H1 (cell line): ENCODE data around the gene C11orf54. TPM values are rescaled to one million over a fixed set of nuclear protein-coding genes. Genes with fewer than 3 reads are reported as not detected.

Source experiments
- POLR2A ChIP-seq, 2 experiments: IDR thresholded peaks; 1 replicate in 1 of 2; 2 replicates in 1 of 2; pipeline ENCODE4 v1.6.1; 2011; ENCODE audit warnings: low read depth in 2 of 2, low read length in 2 of 2, mild to moderate bottlenecking in 2 of 2; ENCODE audit errors: control extremely low read depth in 1 of 2
- polyA plus RNA-seq, 7 experiments: library from polyadenylated mRNA; depleted of rRNA in 3 of 7; stranded (reverse) in 5 of 7; unstranded in 2 of 7; fragments of >200 nt in 5 of 7; fragments of 200-250 nt in 2 of 7; gene quantifications; 1 replicate in 5 of 7; 2 replicates in 1 of 7; 4 replicates in 1 of 7; pipeline versions ENCODE4 v1.2.1 to v1.2.3, GENCODE V29; 2011 to 2013; ENCODE audit warnings: missing spikeins in 2 of 7, mixed read lengths in 2 of 7
- total RNA-seq: library from RNA; stranded (reverse); fragmentation: NEBNext Ultra II Directional; extraction: Animal tissue kit (Norgen Biotek cat#: 25700); gene quantifications from 2 replicates; pipeline ENCODE4 v1.2.1, GENCODE V29; 2021
- TF ChIP-seq, protein P1 (sequence below): fragments of 300-600 bp; sonication (generic); IDR thresholded peaks from 2 replicates; pipeline ENCODE4 v1.7.1; 2012; ENCODE audit warnings: low read length, moderate library complexity, mild to moderate bottlenecking, inconsistent platforms; ENCODE audit not compliant: insufficient replicate concordance

The C11orf54 gene
- total and polyA plus RNA-seq, 2 of the 8 experiments (the other 6 are each of a cell fraction or from before 2014, with no cell fraction given) = 14.7 to 24.5 TPM

DNA sequence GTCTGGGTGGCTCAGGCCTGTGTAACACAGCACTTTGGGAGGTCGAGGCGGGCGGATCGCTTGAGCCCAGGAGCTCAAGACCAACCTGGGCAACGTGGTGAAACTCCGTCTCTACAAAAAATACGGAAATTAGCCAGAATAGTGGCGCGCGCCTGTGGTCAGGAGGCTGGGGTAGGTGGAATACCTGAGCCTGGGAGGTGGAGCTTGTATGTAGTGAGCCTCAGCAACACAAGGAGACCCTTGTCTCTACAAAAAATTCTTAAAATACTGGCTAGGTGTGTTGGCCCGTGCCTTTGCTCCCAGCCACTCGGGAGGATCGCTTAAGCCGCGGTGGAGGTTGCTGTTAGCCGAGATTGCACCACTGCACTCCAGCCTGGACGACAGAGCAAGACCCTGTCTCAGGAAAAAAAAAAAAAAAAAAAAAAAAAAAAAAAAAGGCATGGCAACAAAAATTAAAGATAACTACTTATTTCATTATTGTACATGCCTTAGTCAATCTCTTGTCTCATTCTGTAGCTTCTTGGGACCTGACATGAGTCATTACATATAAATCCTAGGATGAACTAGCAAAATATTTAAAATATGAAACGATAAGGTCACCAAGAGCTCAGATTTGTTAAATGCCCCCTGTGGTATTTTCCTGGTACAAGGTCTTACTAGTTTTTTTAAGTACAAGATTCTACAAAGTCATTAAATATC lies 1.3 kb upstream of the C11orf54 start (continued):
- TF ChIP-seq, protein P1, sequence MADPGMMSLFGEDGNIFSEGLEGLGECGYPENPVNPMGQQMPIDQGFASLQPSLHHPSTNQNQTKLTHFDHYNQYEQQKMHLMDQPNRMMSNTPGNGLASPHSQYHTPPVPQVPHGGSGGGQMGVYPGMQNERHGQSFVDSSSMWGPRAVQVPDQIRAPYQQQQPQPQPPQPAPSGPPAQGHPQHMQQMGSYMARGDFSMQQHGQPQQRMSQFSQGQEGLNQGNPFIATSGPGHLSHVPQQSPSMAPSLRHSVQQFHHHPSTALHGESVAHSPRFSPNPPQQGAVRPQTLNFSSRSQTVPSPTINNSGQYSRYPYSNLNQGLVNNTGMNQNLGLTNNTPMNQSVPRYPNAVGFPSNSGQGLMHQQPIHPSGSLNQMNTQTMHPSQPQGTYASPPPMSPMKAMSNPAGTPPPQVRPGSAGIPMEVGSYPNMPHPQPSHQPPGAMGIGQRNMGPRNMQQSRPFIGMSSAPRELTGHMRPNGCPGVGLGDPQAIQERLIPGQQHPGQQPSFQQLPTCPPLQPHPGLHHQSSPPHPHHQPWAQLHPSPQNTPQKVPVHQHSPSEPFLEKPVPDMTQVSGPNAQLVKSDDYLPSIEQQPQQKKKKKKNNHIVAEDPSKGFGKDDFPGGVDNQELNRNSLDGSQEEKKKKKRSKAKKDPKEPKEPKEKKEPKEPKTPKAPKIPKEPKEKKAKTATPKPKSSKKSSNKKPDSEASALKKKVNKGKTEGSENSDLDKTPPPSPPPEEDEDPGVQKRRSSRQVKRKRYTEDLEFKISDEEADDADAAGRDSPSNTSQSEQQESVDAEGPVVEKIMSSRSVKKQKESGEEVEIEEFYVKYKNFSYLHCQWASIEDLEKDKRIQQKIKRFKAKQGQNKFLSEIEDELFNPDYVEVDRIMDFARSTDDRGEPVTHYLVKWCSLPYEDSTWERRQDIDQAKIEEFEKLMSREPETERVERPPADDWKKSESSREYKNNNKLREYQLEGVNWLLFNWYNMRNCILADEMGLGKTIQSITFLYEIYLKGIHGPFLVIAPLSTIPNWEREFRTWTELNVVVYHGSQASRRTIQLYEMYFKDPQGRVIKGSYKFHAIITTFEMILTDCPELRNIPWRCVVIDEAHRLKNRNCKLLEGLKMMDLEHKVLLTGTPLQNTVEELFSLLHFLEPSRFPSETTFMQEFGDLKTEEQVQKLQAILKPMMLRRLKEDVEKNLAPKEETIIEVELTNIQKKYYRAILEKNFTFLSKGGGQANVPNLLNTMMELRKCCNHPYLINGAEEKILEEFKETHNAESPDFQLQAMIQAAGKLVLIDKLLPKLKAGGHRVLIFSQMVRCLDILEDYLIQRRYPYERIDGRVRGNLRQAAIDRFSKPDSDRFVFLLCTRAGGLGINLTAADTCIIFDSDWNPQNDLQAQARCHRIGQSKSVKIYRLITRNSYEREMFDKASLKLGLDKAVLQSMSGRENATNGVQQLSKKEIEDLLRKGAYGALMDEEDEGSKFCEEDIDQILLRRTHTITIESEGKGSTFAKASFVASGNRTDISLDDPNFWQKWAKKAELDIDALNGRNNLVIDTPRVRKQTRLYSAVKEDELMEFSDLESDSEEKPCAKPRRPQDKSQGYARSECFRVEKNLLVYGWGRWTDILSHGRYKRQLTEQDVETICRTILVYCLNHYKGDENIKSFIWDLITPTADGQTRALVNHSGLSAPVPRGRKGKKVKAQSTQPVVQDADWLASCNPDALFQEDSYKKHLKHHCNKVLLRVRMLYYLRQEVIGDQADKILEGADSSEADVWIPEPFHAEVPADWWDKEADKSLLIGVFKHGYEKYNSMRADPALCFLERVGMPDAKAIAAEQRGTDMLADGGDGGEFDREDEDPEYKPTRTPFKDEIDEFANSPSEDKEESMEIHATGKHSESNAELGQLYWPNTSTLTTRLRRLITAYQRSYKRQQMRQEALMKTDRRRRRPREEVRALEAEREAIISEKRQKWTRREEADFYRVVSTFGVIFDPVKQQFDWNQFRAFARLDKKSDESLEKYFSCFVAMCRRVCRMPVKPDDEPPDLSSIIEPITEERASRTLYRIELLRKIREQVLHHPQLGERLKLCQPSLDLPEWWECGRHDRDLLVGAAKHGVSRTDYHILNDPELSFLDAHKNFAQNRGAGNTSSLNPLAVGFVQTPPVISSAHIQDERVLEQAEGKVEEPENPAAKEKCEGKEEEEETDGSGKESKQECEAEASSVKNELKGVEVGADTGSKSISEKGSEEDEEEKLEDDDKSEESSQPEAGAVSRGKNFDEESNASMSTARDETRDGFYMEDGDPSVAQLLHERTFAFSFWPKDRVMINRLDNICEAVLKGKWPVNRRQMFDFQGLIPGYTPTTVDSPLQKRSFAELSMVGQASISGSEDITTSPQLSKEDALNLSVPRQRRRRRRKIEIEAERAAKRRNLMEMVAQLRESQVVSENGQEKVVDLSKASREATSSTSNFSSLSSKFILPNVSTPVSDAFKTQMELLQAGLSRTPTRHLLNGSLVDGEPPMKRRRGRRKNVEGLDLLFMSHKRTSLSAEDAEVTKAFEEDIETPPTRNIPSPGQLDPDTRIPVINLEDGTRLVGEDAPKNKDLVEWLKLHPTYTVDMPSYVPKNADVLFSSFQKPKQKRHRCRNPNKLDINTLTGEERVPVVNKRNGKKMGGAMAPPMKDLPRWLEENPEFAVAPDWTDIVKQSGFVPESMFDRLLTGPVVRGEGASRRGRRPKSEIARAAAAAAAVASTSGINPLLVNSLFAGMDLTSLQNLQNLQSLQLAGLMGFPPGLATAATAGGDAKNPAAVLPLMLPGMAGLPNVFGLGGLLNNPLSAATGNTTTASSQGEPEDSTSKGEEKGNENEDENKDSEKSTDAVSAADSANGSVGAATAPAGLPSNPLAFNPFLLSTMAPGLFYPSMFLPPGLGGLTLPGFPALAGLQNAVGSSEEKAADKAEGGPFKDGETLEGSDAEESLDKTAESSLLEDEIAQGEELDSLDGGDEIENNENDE = peak; percentile 16
- TF ChIP-seq POLR2A (IDR thresholded peaks at IDR 0.05; ENCODE audit: control extremely low read depth in 1 of 2, low read depth in 2 of 2, low read length in 2 of 2) = peak; percentile 14 to 58; a peak in 2 of 3 replicates
